PC-3 (cell line): ENCODE results near the gene UBE2G1. TPM values are rescaled to one million over a fixed set of nuclear protein-coding genes. Genes with fewer than 3 reads are reported as not detected.

Experiments used
- ATAC-seq: fragments of 200-7000 bp; cut with Tn5 transposase; 2 replicates; pipeline ENCODE4 v1.9.1; 2020; ENCODE audit warnings: mild to moderate bottlenecking, moderate library complexity
- BruUV-seq: library from RNA; stranded (reverse); fragments of 400-500 nt; replicated peaks from 2 replicates; lab custom pipeline; 2021; lab: Mats Ljungman, UMichigan
- CTCF ChIA-PET: fragments of 300-600 bp; sonication (Branson Sonifier 250); formaldehyde crosslinking; loops from one replicate; lab custom pipeline; 2022; ENCODE audit warnings: antibody characterized with exemption; lab: Charles Lee
- POLR2A ChIA-PET: fragments of 300-600 bp; sonication (Branson Sonifier 250); formaldehyde crosslinking; loops from one replicate; lab custom pipeline; 2022; ENCODE audit warnings: antibody characterized with exemption; ENCODE audit not compliant: unreplicated experiment; lab: Charles Lee
- DNase-seq: peaks from one replicate; pipeline ENCODE4 v3.0.0-alpha.2; 2015
- H2AFZ ChIP-seq: fragments of 300-600 bp; sonication (generic); 2 replicates; pipeline ENCODE4 v1.6.0; 2016; ENCODE audit warnings: antibody characterized with exemption, low read length
- H3F3A ChIP-seq: fragments of 300-600 bp; sonication (generic); one replicate; pipeline ENCODE4 v1.6.0; 2017; ENCODE audit warnings: antibody characterized with exemption, low read length, control low read depth, mild to moderate bottlenecking; ENCODE audit not compliant: unreplicated experiment
- H3K27ac ChIP-seq: fragments of 300-600 bp; sonication (generic); 2 replicates; pipeline ENCODE4 v1.5.1; 2016; ENCODE audit warnings: mild to moderate bottlenecking, low read length
- H3K27me3 ChIP-seq: fragments of 300-600 bp; sonication (generic); 2 replicates; pipeline ENCODE4 v1.6.1; 2016; ENCODE audit warnings: low read length, mixed read lengths
- H3K36me3 ChIP-seq: fragments of 300-600 bp; sonication (generic); 2 replicates; pipeline ENCODE4 v1.6.1; 2016; ENCODE audit warnings: low read depth, mixed run types, low read length, mixed read lengths
- H3K4me1 ChIP-seq: fragments of 300-600 bp; sonication (generic); 2 replicates; pipeline ENCODE4 v1.5.1; 2016; ENCODE audit warnings: low read length; ENCODE audit not compliant: insufficient read depth
- H3K4me2 ChIP-seq: fragments of 300-600 bp; sonication (generic); 2 replicates; pipeline ENCODE4 v1.6.0; 2016; ENCODE audit warnings: low read length
- H3K4me3 ChIP-seq: fragments of 300-600 bp; sonication (generic); 2 replicates; pipeline ENCODE4 v1.5.1; 2016; ENCODE audit warnings: mild to moderate bottlenecking, low read length, mixed read lengths
- H3K79me2 ChIP-seq: fragments of 300-600 bp; sonication (generic); 2 replicates; pipeline ENCODE4 v1.6.1; 2017; ENCODE audit warnings: low read length, mixed read lengths
- H3K9ac ChIP-seq: fragments of 300-600 bp; sonication (generic); 2 replicates; pipeline ENCODE4 v1.6.0; 2016; ENCODE audit warnings: mild to moderate bottlenecking, low read length
- H3K9me2 ChIP-seq: fragments of 300-600 bp; sonication (generic); replicated peaks from 2 replicates; pipeline ENCODE4 v1.6.1; 2016; ENCODE audit warnings: mixed run types, low read length, mixed read lengths
- H3K9me3 ChIP-seq: fragments of 300-600 bp; sonication (generic); 2 replicates; pipeline ENCODE4 v1.6.1; 2016; ENCODE audit warnings: low read length, mixed read lengths
- H4K20me1 ChIP-seq: fragments of 300-600 bp; sonication (generic); 2 replicates; pipeline ENCODE4 v1.6.1; 2016; ENCODE audit warnings: low read length, mixed read lengths
- CTCF ChIP-seq: fragments of 300-600 bp; sonication (generic); conservative IDR thresholded peaks from 2 replicates; pipeline ENCODE4 v1.5.1; 2017; ENCODE audit warnings: antibody characterized with exemption, low read depth, mild to moderate bottlenecking, low read length
- EZH2 ChIP-seq: fragments of 300-600 bp; sonication (generic); IDR thresholded peaks from one replicate; pipeline ENCODE4 v1.6.1; 2017; ENCODE audit warnings: antibody characterized with exemption, mild to moderate bottlenecking, low read length; ENCODE audit not compliant: unreplicated experiment
- EZH2phosphoT487 ChIP-seq: fragments of 300-600 bp; sonication (generic); IDR thresholded peaks from 2 replicates; pipeline ENCODE4 v1.6.1; 2018; ENCODE audit warnings: mild to moderate bottlenecking, antibody characterized with exemption, low read length, borderline replicate concordance
- intact Hi-C: fragments of 100-400 bp; cut with micrococcal nuclease; formaldehyde crosslinking; loops from 2 replicates; pipeline ENCODE4 v1.9.0; 2023
- total RNA-seq: library from RNA; depleted of rRNA; stranded (reverse); fragments of >200 nt; gene quantifications from 2 replicates; pipeline ENCODE4 v1.2.3, GENCODE V29; 2014

Gene UBE2G1
- total RNA-seq, 1 experiment from 2014 or later: 35.8 TPM

GRCh38 chr17:4394208-4395110 is 28.0 kb upstream of the UBE2G1 start:
- DNase-seq: peak; percentile 59
- Histone ChIP-seq H3K4me3 (no peak overlapping the region), H3K27ac (0 out of 2 replicates have a peak overlapping the region, but pooled peaks have one; percentile 30), H3K9me3 (no peaks in the 10 kb centered on the region), H3K4me1 (peaks cover 11% of the 10 kb centered on the region), H3K4me2 (peak overlapping the region; percentile 44; the same call in 1 of the 2 replicates), H3K79me2 (no peaks in the 10 kb centered on the region), H3F3A (no peaks in the 10 kb centered on the region), H2AFZ (peak overlapping the region; percentile 43), H3K36me3 (no peaks in the 10 kb centered on the region), H3K27me3 (no peaks in the 10 kb centered on the region), H3K9me2 (no peaks in the 10 kb centered on the region), H3K9ac (no peak overlapping the region), H4K20me1 (no peaks in the 10 kb centered on the region)
- ChIA-PET CTCF (no interaction called here), POLR2A (interaction anchor here (0.5 kb wide), 1 partner anchor 209 kb away, joined by 3 read pairs; no protein-coding TSS in a partner anchor)
- intact Hi-C loops: no loop called here
- peak; percentile 73 for ATAC-seq
- BruUV-seq: no TSS peak
- TF ChIP-seq CTCF: no peak

DNA sequence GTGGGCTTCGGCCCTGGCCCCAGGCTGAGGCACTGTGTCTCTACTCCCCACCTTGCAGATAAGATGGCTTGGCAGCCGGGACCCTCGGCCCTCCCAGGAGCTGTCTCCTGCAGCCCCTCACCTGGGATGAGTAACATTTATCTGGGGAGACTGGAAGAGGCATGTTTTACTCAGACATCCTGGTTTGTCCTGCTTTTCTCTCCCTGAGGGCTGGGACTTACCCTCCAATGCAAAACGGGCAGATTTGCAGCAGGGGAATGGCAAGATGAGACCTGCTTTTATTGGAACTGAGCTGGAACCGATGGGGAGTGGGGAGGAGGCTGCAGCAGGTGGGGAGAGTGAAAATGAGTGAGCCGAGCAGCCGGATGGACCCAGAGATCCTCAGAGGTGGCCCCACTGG is 27.3 kb upstream of the UBE2G1 start:
- no peak for ATAC-seq
- Histone ChIP-seq H3K27me3 (no peaks in the 10 kb centered on the region), H3K79me2 (no peaks in the 10 kb centered on the region), H3K9me2 (no peaks in the 10 kb centered on the region), H3K9me3 (no peaks in the 10 kb centered on the region), H3K4me3 (no peak overlapping the region), H2AFZ (peak overlapping the region; percentile 43), H3F3A (no peaks in the 10 kb centered on the region), H3K36me3 (no peaks in the 10 kb centered on the region), H3K4me2 (peak overlapping the region; percentile 44; the same call in 1 of the 2 replicates), H4K20me1 (no peaks in the 10 kb centered on the region), H3K27ac (0 out of 2 replicates have a peak overlapping the region, but pooled peaks have one; percentile 3), H3K4me1 (peaks cover 11% of the 10 kb centered on the region), H3K9ac (no peak overlapping the region)
- DNase-seq: no peak
- POLR2A ChIA-PET: interaction anchor here (0.5 kb wide), 1 partner anchor 208 kb away, joined by 3 read pairs; no protein-coding TSS in a partner anchor
- intact Hi-C loops: no loop called here
- CTCF ChIA-PET: no interaction called here
- BruUV-seq: no TSS peak
- no peak for TF ChIP-seq EZH2
- TF ChIP-seq EZH2phosphoT487: no peak
- TF ChIP-seq CTCF: no peak

DNA sequence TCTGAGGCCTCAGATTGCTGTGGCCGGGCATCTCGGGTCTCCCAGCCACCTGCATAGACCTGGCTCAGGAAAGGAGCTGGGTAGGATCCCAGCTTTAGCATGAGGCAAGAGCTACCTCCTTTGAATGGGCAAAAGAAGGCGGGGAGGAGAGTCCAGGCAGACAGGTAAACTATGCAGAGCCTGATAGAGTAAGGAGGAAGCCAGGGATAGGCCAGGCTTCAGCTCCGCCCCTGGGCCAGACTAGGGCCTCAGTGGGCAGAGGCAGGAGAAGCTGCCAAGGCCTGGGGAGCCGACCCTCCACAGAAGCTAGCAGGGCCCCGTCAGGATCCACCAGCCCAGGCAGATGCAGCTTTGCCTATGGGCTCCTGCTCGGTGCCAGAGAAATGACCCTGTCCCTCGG is 22.6 kb upstream of the UBE2G1 start:
- no peaks in the 10 kb centered on the region for H3F3A ChIP-seq
- H3K4me1 ChIP-seq: peaks cover 6% of the 10 kb centered on the region
- H3K27me3 ChIP-seq: no peaks in the 10 kb centered on the region
- ChIA-PET POLR2A (no interaction called here), CTCF (no interaction called here)
- H4K20me1 ChIP-seq: no peaks in the 10 kb centered on the region
- no peak overlapping the region for H3K9ac ChIP-seq
- no peak for ATAC-seq
- H3K36me3 ChIP-seq: no peaks in the 10 kb centered on the region
- H3K4me2 ChIP-seq: no peak overlapping the region
- intact Hi-C loops: no loop called here
- no peaks in the 10 kb centered on the region for H3K9me3 ChIP-seq
- BruUV-seq: no TSS peak
- H3K27ac ChIP-seq: no peak overlapping the region
- no peaks in the 10 kb centered on the region for H3K9me2 ChIP-seq
- no peak overlapping the region for H2AFZ ChIP-seq
- H3K79me2 ChIP-seq: no peaks in the 10 kb centered on the region
- DNase-seq: no peak
- H3K4me3 ChIP-seq: no peak overlapping the region
- TF ChIP-seq EZH2 (no peak), CTCF (no peak), EZH2phosphoT487 (no peak)
